A204.1 (cell line): ENCODE results near the gene DGKZ.

Source experiments
- FAIRE-seq: peaks from 2 replicates; lab custom pipeline; 2012; peaks lifted over from hg19 to GRCh38; lab: Jason Lieb, UNC

DGKZ gene

GRCh38 chr11:46381819-46382645 lies 34.8 kb downstream of the DGKZ start:
- no peak for FAIRE-seq

- no peak for FAIRE-seq
These were observed 35.6 kb downstream of the DGKZ start for GRCh38 chr11:46382646-46383403.

GRCh38 chr11:46383404-46383758 lies 36.1 kb downstream of the DGKZ start:
- FAIRE-seq = no peak

GRCh38 chr11:46383974-46384701 lies 36.9 kb downstream of the DGKZ start:
- no peak for FAIRE-seq

- FAIRE-seq = no peak
These were observed 38.1 kb downstream of the DGKZ start for GRCh38 chr11:46385169-46386004.

GRCh38 chr11:46386005-46386578 lies 38.8 kb downstream of the DGKZ start:
- no peak for FAIRE-seq

DNA sequence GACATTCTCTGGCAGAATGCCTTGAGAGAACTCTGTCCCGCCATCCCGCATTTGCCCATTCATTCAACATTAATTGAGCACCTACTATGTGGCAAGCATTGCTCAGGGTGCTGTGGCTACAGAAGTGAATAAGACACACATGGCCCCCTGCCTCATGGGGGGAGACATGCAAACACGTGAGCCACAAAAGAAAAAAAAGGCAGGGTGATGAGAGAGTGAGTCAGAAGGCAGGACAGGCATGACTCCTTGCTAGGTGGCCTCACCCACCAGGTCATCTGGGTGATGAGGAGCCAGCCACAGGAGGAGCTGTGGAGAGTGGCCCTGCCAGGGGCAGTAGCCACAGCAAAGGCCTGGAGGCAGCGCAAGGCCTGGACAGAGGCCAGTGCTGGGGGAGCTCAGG lies 39.4 kb downstream of the DGKZ start:
- no peak for FAIRE-seq

DNA sequence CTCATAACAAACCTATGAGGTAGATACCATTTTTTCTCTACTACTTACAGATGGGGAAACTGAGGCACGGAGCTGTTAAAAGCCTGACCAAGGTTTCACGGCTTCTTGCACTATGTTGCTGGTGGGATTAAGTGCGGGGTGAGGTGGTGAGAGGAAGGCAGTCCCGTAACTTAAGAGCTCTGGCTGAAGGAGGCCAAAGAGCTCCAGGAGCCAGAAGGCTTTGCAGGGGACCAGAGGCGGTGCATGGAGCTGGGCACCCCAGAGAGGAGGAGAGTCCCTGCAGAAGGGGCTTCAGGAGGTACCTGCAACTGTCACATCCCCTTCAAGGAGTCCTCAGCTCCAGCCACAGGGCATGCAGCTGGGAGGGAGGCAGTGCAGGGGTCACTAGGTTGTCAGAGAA lies 40.2 kb downstream of the DGKZ start:
- FAIRE-seq = no peak

DNA sequence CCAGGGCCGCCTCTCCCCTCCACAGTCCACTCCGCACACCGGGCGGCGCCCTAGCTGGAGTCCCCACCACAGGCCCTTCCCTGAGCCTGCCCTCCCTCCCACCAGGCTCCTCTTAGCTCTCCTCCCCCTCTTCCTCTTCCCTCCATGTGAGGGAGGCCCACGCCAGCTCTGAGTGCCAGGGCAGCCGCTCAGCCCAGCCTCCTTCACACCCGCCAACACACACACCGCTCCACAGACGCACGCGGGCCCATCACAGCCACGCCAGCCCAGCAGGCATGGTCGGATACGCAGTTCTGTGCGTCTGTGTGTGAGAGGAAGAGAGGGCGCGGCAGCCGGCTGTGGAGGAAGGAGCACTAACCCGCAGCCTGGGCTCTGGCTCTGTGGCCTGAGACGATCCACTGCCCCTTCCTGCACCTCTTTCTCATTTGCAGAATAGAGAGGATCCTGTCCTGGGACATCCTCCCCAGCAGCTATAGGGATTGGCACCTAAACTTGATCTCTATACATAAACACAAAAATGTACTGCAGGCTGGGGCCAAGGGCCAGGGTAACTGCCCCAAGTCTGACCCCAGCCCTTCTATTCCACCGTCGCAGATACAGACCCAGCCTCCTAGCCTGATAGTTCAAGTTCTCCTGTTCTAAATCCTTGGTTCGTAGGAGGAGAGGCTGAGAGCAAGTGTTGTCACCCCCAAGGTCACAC lies 40.8 kb downstream of the DGKZ start:
- no peak for FAIRE-seq

DNA sequence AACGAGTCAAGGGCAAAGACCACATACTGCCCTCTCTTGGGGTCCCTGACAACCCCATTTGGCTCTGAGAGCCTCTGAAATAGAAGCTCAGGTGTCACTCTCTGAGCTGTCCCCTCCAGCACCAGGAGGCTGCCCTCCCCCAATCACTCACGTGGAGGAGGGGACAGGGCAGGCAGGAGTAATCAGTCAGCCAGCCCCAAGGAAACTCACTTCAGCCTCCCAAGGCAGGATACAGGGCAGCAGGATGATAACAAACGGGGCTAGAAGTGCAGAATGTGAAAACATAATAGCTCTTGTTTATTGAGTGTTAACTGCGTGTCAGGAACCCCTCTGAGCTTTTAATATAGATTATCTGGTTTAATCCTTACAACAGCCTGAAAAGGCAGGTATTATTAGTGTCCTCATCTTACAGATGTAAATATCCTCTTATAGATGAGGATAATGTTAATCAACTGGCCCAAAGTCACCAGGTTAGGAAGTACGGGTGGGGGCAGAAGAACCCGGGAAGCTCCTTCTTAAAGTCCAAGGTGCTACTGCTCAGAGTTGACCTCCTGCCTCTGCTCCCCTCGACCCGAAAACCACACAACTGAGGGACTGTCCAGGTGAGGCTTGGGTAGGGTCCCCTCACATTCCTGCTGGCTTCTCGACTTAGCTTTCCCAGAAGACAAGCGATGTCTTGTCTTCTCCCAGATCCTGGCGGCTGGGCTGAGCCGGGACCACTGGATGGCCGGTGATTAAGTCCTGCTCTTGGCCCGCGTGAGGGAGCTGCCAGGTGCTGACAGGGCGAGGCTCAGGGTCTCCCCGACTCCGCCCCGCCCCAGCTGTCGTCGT lies 41.6 kb downstream of the DGKZ start:
- FAIRE-seq = no peak

GRCh38 chr11:46389450-46390330 lies 42.4 kb downstream of the DGKZ start:
- FAIRE-seq = no peak

DNA sequence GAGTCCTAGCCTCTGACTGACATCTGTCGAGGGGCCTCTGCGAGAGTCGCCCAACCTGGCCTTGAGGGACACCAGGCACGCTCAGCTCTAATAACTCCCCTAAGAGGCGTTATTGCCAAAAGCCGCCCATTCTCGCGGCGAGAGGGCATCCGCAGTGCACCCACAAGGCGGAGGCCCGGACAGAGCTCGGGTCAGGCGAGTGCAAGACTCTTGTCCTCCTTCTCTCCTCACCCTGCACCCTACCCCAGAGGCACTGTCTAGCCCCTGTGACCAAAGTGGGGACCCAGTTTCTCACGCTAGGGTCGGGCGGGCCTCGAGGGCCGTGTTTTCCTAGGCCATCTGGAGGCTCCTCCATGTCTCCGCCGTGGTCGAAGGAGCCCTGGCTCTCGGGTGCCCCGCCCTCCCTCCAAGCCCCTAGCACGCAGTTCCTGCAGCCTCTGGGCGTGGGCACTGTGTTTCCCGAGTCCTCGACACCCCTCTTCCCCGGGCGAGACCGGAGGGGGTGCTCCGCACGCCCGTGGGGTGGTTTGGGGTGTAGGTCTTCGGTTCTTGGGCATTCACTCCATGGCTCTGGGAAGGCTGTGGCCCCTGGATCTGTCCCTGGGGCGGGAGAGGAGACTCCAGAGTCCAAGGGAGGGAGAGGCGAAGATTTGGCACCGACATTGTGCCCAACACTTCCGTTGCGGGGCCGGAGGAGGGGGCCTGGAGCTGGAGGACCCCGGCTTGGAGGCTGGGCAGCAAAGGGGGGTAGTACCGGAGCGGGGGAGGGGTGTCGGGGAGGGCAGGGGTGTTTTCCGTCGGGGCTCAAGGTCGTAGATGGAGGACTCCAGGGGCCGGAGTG lies 43.3 kb downstream of the DGKZ start:
- FAIRE-seq = no peak

- FAIRE-seq = no peak
These were observed 43.9 kb downstream of the DGKZ start for GRCh38 chr11:46391186-46391577.

DNA sequence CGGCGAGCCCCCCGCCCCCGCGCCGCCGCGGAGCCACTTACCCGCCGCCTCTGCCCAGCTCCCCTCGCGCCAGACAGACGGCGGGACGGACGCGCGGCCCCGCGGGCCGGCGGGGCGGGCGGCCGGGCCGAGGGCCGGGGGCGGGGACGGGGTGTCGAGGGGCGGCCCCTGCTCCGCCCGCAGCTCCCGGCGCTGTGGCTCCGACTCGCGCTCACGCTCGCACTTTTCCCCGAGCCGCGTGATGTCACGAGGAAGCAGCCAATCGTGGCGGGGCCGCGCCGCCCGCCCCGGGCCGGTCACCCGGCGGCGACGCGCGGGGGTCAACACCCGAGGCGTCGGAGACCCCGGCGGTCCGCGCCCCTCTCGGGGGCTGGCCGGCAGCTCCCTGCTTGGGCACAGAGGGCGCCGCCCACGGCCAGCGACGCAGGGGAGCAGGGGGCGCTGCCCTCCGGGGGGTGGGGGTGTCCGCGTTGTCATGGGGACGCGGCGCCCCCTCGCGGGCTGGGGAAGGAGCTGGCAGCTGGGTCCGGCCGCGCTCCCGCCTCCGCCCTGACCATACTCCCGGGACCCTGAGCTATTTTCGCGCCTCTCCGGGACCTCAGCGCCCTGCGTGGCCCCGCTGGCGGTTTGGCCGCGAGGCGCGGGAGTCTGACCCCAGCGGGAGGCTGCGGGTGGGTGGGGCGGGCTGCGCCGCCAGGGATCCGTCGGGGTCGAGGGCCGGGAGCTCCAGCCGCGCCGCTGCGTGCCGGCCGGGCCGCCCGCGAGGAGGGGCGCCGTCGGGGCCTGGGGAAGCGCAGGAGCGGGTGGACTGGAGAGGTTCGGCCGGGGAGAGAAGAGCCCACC lies 44.5 kb downstream of the DGKZ start, which contains the start of gene CHRM4:
CHRM4 (minus strand) TSS at position 199 of the 843 bp plus-strand sequence. CDS start 5,219 bp downstream, outside the sequence.
- FAIRE-seq = no peak

- FAIRE-seq = no peak
These were observed 45.4 kb downstream of the DGKZ start for GRCh38 chr11:46392421-46393230.

GRCh38 chr11:46393231-46393616 lies 46.0 kb downstream of the DGKZ start:
- no peak for FAIRE-seq
